Hypothalamus (tissue), 51 donors: Measurements from ENCODE around the gene NCF4.

Source experiments
- DNase-seq, 51 donors: peaks; one replicate each; lab custom pipeline; 2025; lab: John Stamatoyannopoulos, UW

NCF4 gene

DNA sequence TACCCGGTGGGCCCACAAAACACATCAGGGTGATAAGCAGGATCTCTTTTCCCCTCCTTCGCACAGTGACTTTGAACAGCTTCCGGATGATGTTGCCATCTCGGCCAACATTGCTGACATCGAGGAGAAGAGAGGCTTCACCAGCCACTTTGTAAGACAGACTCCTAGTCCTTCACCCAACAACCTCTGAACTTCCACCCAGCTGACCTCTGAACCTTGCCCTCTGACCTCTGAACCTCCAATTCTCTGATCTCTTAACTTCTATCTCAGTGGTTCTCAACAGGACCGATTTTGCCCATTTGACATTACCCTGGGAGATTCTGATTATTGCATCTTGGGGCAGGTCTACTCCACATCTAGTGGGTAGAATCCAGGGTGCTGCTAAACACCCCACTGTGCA, 3.2 kb downstream of the NCF4 start:
- DNase-seq, result no peak

DNA sequence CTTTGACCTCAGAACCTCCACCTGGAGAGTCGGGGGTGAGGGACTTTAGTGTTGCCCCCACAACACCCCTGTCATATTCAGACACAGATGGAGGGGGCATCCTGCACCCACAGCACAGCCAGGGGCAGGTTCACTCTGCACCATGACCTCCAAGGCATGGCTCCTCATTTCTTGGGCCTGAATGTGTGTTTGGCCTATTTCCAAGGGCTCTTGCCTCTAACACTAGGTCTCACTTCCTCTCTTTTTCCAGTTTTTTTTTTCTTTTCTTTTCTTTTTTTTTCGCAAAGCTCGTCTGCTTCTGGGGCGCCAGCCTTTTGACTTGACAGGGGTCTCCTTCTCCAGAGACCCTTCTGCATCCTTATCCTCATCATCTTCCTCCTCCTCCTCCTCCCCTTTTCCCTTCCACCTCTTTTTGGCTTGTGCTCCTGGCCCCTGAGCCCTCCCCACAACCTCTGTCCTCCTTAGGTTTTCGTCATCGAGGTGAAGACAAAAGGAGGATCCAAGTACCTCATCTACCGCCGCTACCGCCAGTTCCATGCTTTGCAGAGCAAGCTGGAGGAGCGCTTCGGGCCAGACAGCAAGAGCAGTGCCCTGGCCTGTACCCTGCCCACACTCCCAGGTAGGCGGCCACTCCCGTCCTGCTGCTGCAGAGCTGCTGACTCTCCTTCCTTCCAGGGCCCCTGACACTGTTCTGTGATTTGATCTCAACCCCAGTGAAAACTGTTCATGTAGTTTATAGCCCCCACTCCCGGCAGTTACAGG, 3.8 kb downstream of the NCF4 start:
- DNase-seq, result no peak

DNA sequence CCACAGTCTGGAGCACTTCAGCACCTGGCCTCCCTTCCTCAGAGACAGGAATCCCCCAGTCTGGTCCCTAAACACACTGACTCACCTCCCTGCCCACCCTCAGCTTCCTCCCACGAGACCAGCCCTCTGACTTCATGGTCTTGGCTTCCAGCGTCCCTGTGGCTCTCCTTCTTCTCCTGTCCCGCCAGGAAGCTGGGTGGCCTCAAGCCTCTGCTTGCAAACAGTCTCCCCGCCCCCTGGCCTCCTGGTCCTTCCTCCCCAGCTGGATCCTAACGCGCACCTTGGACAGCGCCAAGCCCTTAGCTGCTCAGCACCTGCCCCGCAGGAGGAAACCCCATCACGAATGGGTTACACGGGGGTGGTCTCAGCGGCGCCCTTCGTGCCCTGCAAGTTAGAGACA, 4.5 kb downstream of the NCF4 start:
- DNase-seq, result no peak

DNA sequence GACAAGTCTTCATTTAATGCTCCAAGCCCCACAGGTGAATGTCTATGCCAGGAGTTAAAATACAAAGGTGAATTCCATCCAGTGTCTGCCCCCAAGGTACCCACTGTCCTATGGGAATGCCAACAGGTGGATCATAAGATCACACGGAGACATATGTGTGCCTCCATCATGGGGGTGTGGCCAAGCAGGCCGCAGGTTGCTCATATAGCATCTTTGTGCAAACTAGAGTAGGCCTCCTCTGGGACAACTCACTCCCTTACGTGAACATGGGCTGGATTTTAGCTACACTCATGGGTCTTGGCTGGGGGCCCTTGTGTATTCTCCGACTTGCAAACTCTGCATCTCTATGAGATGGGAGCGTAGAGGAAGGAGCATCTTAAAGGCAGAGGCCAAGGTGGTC, 6.9 kb downstream of the NCF4 start:
- no peak for DNase-seq

DNA sequence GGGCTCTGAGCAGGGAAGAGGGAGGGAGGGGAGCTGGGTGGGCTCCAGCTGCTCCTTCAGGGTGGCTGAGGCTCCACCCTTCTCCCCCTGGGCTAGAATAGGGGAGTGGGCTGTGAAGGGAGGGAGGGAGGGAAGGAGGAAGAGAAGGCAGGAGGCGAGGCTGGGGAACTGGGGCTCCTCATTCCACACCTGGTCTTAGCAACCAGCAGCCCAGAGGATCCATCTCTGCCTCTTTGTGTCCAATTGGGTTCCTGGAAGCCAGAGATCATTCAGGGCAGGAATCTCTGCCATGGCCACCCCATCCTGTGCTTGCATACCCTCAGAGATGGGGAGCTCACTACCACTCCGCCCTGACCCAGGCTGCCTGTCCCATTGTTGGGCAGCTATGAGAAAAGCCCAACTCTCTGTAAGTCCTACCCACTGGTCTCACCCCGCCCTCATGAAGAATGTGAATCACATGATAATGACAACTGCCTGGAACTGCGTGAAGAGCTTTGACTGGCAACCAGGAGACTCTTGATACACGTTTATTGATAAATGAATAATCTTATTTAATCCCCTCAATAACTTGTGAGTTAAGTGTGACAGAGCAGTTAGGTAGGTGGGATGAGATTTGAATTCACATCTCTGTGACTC, 7.9 kb downstream of the NCF4 start:
- no peak for DNase-seq

DNA sequence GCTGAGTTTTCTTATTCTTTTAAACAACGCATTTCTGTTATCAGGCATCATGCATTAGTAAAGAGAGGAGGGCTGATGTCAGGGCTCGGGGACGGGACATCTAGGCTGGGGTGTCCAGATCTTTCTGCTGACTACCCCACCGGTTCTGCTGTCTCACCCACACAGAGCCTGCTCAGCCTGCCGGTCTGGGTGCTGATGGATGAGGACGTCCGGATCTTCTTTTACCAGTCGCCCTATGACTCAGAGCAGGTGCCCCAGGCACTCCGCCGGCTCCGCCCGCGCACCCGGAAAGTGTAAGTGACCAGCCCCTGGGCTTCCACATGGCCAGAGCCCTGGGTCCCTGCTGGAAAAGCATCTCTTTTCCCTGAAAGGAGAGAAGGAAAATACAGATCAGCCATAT, 9.4 kb downstream of the NCF4 start:
- no peak for DNase-seq

DNA sequence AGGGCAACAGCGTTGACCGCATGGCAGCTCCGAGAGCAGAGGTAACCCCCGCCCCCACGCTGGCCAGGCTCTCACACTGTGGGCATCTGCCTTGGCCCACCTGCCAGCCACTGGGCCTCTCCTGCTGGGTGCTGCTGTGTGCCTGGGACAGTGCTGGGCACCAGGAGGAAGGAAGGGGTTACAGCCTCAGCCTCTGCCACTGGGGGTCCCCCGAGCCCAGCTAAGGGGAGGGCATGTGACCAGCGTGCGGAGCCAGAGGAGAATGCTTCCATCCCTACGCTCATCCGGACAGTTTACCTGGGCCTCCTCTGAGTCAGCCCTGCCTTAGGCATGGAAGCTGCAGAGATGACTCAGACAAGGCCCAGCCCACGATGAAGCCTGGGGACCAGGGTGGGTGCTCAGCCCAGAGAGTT, 10.9 kb downstream of the NCF4 start:
- DNase-seq, result no peak

DNA sequence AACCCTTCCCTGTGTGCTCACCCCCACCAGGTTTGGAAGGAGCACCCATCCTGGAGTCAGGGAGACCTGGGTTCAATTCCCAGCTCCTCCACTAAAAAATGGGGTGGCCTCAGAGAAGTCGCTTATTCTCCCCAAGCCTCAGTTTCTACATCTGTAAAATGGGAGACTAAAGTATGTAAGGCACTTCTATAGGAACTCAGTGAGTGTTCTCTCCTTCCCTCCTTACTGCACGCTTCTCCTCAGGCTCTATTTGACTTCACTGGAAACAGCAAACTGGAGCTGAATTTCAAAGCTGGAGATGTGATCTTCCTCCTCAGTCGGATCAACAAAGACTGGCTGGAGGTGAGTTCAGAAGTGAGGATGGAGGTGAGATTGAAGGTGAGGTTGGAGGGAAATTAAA, 11.3 kb downstream of the NCF4 start:
- no peak for DNase-seq

DNA sequence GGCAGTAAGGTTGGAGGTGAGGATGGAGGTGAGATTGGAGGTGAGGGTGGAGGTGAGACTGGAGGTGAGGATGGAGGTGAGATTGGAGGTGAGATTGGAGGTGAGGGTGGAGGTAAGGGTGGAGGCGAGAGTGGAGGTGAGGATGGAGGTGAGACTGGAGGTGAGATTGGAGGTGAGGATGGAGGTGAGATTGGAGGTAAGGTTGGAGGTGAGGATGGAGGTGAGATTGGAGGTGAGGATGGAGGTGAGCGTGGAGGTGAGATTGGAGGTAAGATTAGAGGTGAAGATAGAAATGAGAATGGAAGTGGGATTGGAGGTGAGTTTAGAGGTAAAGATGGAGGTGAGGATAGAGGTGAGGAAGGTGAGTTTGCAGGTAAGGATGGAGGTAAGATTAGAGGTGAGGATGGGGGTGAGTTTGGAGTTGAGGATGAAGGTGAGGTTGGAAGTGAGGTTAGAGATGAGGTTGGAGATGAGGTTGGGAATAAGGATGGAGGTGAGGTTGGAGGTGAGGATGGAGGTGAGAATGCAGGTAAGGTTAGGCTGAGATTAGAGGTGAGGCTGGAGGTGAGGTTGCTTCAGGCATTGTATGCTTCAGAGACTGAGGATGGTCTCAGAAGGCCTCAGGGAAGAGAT, 12.2 kb downstream of the NCF4 start:
- no peak for DNase-seq

DNA sequence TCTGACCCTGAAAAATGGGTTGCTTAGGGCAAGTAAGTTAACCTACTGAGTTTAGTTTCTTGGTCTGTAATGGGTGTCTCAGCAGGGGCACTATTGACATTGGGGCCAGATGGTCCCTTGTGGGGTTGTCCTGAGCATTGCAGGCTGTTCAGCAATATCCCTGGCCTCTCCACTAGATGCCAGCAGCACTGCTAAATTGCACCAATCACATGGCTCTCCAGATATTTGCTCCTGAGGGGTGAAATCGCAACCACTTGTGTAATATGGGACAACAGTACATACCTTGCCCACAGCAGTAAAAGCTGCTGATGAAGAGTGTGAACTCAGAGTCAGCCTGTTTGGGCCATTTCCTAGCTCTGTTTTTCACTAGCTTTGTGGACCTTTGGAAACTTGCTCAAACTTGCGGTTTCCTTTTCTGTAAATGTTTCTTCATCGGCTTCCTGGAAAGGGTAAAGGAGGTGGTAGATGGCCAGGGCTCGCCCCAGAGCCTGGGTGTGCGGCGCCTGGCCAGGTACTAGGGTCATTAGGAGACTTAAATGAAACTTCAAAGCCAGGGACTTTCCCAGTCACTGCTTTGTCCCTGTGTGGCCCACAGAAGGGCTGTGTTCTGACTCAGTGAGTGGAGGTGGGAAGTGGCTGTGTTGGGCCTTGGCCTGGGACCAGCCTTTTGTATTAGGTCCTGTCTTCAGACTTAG, 13.0 kb downstream of the NCF4 start:
- peak in 8 of 51 donors; percentile 4 to 25 (median 10) for DNase-seq

DNA sequence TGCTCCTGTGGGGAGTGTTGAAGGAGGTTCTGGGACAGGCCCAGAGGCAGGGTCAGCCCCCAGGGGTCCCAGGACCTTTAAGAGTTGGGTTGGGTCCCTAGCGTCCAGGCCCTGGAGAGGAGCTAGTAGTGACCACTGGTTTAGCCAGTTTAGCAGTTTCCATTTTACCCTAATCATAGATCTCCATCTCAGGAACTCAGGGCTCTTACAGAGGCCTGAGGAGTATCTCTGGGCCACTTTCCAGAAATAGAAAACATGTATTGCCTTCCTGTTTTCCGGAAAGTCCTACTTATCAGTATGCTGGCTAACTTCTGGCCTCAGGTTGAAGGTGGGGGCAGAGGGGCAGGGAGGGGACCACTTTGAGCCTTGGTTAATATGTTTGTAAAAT, 13.5 kb downstream of the NCF4 start:
- no peak for DNase-seq

DNA sequence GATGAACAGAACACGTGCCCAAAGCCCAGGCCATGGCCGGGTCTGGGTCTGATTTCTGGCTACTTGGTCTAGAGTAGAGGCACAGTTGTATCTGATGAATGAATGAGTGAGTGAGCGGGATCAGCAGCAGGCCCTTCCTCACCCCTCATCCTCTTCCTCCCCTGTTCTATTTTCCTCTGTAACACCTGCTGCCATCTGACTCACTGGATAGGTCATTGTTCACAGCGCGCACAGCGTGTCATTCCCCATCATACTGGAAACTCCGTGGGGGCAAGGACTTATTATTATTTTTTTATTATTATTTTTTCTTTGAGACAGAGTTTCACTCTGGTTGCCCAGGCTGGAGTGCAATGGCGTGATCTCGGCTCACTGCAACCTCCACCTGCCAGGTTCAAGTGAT, 13.9 kb downstream of the NCF4 start:
- DNase-seq, result no peak

DNA sequence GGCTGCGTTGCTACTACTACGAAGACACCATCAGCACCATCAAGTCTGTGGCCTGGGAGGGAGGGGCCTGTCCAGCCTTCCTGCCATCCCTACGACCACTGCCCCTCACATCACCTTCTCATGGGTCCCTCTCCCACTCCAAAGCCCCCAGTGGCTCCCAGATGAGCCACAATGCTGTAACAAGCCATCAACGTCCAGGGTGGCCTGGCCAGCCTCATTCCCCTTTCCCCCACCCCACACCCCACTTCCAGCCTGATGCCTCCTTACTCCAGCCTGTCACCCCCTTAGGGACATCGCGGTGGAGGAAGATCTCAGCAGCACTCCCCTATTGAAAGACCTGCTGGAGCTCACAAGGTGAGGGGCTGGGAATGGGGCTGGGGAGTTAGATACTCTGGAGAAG, 14.9 kb downstream of the NCF4 start:
- no peak for DNase-seq

DNA sequence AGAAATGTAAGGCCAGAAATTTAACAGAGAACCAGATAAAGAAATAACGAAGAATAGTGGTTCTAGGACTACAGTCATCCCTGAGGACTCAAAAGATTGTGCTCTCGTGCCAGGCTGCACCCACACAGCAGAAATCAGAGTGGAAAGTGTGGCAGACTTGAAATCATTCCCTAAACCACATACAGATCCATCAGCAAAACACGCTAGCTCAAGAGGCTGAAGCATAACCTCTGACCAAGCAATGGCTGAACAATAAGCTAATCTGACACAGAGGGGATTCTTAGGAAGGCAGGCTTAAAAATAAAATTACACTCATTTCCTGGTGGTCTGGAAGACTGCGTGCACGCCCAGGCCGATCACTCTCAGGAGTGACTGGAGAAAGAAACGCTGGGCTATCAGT, 19.0 kb downstream of the NCF4 start:
- DNase-seq, result no peak

DNA sequence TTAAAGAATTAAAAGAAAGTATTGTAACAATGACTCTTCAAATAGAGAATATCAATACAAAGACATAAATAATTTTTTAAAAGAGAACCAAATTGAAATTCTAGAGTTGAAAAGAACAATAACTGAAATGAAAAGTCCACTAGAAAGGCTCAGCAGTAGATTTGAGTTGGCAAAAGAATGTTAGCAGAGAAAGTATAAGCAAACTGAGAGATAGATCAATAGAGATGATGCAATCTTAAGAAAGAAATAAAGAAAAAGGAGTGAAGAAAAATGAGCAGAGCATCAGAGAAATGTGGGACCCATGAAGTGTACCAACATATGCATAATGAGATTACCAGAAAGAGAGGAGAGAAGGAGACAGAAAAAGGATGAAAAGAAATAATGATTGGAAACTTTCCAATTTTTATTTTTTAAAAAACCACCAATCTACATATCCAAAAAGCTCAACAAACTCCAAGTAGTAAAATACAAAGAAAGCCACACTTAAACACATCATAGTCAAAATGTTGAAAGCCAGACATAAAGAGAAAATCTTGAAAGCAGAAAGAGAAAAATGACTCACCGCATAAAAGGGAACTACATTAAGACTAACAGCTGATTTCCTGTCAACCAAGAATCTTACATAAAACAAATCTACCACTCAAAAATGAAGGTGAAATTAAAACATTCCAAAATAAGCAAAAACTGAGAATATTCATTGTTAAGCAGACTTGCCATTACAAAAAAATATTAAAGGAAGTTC, 20.9 kb downstream of the NCF4 start:
- no peak for DNase-seq

DNA sequence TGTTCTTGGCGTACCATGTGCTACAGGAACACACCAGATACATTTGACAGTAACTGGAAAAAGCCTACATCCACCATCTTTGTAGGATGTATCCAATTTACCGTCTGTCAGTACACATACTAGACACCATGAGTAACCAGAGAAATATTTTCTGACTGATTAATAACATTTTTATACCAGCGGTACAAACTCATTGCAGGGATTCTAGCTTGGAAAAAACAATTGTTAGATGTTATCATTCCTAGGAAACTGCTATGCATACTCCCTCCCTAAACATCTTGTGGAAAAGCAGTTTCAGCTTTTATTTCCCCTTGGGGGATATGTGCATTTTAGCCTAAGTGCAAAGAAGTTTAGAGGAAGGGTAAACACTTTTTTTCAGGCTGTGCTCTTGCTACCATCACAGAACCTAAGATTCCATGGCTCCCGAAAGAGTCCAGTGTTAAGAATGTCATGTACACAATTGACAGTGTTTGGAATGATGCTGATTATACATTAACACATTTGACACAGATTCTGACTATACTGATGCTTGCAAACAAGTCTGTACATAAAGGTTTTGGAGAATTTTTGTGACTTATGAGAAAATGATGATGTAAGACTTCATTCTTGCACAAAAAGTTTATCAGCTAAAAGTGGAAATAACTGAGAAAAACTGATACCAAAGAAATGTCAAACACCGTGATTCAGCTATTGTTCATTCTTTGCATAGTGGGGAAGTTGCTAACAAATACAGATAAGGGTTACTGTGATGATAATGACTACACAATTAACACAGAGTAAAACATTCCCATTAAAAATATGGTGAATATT, 23.7 kb downstream of the NCF4 start:
- no peak for DNase-seq

DNA sequence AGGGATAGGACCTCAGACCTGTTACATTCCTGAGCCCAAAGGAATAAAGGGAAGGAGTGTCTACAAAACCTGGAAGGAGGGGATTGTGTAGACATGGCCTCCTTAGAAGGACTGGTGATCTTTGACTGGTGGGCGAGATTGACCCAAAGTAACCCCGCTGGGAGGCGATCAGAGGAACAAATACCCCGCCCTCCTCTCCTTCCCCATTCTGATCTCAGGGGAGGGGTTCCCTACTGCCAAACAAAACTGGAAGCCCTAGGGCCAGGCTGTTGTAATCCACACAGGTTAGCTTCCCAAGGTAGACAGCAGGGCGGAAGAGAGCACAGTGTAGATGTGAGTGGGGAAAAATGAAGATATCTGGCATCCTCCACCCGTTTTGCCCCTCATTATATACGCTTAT, 24.7 kb downstream of the NCF4 start:
- no peak for DNase-seq

DNA sequence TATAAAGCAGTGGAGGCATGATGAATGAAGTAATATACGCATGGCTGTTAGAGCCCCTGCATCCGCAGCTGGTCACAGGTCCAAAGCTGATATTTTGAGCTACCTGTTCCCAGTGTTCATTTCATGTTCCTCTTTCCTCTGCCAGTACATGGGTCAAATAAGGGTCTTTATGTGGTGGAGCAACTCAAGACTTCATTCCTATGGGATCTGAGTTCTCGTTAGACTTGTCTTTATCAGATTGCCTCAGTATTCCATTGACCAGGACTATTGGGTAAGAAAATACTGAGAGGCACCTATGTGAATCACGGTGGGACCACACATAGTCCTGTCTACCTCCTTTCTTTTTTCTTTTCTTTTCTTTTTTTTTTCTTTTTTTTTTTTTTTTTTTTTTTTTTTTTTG, 25.2 kb downstream of the NCF4 start:
- DNase-seq, result no peak

DNA sequence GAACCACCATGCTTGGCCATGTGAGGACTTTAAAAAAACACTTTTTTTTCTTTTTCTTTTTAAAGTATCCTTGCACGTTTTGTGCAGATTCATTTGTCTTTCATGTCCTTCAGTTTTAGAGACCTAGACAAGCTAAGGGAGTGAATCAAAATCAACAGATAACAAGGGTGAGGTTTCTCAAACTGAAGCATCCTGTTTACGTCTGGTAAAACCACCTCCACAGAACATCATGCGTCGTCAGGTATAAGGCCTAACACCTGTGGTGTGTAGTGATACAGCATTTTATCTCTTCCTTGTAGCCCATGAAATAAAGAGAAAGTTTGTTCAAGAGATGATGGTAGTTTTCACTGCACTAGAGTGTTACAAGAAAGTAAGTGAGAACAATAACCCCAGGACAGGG, 26.4 kb downstream of the NCF4 start:
- DNase-seq, result no peak

DNA sequence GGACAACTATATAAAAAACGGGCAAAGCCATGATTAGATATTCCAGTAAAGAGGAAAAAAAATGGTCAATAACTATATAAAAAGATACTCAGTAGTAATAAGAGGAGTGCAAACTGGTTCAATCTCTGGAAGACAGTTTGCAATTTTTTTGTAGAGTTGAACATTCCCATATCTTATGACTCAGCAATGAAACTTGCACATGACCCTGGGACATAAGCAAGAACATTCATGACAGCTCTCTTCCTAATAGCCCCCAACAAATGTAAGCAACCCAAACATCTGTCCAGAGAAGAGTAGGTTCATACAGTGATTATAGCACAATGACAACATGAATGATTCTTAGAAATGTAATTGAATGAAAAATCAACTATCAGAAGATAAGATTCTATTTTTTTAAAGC, 30.8 kb downstream of the NCF4 start:
- DNase-seq, result no peak
